RPMI8226 (cell line): ENCODE measurements around the gene RAB17.

Experiments
- DNase-seq: peaks from one replicate; pipeline ENCODE4 v3.0.0-alpha.2; 2015

Gene RAB17

DNA sequence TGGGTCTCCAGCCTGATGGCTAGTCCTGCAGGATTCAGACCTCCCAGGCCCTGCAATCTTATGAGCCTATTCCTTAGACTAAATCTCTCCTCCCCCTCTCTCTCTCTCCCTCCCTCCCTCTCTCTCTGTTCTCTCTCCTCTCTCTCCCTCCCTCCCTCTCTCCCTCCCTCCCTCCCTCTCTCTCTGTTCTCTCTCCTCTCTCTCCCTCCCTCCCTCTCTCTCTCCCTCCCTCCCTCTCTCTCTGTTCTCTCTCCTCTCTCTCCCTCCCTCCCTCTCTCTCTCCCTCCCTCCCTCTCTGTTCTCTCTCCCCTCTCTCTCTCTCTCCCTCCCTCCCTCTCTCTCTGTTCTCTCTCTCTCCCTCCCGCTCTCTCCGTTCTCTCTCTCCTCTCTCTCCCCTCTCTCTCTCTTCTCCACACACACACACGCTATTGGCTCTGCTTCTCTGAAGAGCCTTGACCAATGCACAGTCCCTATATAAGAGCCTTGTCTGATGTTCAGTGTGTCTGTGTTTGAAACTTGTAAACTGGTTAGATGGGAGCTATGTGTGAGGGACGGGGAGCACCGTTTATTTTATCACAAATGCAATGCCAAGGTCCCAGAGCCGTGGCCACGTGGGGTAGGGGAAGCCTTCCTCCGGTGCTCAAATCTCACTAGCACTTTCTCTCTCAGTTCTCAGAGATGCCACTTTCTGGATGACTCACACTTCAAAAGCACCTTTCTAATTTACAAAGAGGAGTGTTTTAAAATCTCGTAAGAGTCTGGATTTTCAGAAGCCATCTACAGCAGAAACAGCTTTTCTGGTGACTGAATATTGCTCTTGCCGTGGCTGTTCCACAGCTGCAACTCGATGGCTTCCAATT is 33.5 kb downstream of the RAB17 start:
- peak; percentile 74 for DNase-seq

DNA sequence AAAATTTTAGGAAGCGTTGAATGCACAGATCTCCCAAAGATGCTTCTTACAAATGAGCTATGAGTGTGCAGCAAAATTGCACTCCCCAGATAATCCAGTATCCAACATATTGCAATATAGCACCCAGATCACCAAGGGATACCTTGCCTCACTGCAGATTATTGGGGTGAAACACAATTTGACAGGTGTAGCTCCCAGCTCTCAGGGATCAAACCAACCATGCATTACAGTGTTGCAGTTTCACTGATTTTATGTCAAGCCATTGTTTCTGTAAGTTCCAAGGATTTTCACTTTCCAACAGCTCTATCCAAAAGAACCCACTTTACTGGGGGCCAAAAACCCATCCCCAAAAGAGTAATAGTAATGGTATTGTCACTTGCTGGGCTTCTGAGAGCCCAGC is 35.0 kb downstream of the RAB17 start:
- no peak for DNase-seq

DNA sequence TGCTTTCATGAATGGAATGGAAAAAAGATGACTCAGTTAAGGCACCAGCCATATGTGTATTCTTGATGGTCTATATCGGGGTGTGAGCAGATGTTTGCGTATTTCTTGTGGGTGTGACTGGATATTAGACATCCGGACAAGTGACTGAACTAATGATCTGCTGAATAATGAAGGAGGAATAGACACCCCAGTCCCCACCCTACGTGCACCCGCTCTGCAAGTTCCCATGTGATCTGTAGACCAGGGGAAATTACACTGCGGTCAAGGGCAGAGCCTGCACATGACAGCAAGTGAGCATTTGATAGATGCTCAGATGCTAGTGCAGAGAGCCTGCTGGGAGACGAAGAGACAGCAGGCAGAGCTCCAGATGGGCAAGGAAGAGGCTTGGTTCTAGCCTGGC is 36.6 kb downstream of the RAB17 start:
- DNase-seq: no peak

DNA sequence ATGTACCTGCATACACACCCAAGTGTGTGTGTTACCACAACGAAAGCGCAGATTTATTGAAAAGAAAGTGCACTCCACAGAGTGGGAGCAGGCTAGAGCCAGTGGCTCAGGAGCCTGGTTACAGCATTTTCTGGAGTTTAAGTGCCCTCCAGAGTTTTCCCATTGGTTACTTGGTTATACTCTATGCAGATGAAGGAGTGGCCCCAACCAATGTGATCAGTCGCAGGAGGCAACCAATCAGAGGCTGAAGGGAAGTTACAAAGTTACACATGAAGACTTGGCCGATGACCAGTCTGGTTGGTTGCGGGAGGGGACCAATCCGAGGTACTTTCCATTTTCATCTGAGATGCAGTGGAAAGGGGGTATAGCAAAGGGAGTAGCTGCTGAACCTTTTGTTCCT is 37.6 kb downstream of the RAB17 start:
- DNase-seq: no peak

DNA sequence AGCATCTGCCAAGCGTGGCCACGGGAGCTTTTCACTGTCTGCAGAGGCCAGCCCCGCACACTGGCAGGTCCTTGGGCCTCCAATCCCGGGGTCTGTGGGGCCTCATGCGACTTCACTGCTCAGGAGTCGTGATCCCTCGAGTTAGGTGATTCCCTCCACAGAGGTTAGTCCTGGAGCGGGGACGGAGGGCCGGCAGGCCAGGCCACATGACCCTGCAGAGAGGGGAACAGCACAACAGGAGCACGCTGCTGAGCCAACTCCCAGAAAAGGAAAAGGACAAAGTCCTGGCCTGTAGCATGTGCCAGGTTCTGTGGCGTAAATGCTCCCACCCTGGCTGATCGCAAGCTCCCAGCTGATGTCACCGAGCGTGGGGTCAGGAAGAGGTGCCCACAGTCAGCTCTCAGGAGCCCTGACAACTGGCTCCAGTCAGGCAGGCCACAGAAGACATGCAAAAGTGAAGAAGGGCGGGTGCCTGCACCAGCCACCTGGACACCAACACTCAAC is 39.4 kb downstream of the RAB17 start:
- DNase-seq: no peak

DNA sequence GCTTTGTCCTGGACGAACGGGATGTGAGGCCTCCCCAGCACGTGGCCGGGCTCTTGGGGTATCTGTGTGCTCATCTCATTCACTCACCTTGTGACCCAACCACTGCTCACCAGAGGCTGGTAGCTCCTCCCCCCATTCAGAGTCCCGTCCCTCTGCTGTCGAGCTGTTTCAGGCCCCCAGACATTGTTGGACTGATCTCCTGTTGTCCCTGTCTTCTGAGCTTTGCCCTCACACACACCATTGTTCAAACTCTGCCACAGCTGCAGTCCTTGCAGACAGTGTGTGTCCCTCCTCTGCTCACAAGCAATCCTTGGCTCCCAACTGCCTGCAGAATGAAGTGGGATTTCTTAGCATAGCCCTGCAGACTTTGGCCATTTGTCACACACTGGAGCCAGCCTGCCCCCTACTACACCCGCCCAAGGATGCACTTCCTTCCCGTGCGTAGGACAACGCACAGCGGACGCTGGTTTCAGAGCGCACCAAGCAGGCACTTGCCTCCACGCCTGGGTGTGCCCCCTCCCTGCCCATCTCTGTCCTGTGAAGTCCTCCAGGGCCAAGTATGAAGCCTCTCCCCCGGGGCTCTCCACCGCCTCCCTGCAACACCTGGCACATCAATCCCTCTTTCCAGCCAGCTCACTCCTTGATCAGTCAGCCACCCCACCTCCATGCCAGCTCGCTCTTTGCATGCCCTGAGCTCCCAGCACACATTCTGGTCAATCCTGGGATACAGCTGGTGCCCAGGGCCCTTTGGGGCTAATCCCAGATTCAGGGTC is 40.7 kb downstream of the RAB17 start:
- DNase-seq: no peak

DNA sequence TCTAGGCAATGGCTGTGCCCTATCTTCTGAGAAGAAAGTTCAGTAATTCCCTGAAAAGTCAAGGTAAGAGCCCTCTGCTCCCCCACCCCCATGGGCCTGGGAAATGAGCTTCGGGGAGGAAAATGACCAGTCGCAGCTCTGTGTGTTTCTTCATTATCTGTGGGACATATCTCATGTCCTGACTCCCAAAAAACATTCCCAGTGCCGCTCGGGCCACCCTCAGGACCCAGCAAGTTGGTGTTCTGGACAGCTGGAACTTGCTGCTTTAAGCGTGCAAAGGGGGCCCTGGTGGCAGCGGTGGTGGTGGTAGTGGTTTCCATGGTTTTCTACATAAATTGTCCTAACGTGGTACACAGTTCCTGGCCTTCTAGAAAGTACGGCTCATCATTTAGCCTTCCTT is 41.3 kb downstream of the RAB17 start:
- no peak for DNase-seq

DNA sequence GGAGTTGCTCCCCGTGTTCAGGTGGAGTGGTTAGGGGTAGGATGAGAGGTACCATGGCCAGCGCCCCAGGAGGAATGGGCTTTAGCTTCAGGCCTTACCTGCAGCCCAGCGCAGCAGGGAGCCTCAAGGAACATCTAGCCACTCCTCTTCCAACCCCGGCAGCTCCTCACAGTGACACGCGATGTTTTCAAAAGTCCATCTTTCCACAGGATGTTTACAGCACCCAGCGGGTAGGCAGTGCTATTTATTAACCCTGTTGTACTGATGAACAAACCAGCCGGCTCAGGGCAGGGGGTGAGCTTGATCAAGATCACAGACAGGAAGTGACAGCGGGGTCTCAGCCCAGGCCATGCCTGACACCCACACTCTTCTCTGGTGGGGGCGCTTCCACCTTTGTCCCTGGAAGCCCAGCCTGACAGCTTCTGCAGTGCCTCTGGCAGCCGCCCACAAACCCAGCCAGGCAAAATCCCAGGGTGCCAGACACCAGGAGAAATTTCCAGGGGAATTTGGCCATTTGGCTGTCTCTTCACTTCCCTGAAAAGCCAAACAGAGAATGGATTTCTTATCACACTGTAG is 42.6 kb downstream of the RAB17 start:
- no peak for DNase-seq

DNA sequence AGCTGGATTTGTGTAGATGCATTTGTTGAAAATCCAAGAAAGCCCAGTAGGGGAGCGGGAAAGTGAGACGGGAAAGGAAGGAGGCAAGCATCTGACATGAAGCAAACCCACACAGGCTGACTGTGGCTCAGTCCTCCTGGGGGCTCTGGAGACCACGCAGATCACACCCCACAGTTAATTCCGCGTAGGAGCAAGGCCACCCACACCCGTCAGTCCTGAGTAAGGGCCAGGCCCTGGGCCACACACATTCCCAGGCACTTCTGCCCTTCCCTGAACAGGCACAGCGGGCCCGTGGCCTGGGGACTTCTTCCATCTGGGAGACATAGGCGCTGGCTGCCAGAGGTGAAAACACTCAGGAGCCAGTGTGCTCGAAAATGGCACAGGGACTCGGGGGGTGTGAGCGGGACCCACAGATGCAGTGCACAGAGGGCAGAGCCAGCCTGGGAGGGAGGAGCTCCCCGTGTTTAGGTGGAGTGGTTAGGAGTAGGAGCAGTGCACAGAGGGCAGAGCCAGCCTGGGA is 43.6 kb downstream of the RAB17 start:
- no peak for DNase-seq

DNA sequence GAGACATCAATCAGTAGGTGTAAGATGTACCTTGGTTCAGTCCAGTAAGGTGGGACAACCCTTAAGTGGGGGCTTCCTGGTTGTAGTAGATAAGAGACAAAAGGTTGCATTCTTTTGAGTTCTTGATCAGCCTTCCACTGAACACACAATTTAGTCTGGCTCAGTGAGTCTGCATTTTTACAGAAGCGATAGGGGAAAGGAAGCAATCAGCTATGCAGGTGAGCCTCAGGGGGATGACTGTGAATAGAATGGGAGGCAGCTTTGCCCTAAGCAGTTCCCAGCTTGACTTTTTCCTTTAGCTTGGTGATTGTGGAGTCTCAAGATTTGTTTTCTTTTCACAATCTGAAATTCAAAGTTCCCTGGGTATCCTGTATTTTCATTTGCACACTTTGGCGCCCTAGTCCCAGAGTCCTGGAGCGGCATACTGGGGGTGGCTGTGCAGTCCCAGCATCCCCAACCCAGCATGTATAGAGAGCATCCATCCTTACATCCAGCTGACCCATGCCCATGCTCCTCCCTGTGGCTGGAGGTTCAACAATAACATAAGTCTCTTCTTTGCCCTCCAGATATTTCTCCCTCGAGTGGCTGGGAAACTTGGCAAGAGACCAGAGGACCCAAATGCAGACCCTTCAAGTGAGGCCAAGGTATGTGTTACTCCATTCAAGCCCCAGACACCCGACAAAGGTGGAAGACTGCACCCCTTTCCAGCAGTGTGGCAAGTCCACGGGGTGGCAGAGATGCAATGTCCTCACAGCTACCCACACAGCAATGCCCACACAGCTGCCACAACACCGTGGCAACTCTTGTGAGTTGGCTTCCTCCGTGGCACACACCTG is 44.3 kb downstream of the RAB17 start:
- no peak for DNase-seq

DNA sequence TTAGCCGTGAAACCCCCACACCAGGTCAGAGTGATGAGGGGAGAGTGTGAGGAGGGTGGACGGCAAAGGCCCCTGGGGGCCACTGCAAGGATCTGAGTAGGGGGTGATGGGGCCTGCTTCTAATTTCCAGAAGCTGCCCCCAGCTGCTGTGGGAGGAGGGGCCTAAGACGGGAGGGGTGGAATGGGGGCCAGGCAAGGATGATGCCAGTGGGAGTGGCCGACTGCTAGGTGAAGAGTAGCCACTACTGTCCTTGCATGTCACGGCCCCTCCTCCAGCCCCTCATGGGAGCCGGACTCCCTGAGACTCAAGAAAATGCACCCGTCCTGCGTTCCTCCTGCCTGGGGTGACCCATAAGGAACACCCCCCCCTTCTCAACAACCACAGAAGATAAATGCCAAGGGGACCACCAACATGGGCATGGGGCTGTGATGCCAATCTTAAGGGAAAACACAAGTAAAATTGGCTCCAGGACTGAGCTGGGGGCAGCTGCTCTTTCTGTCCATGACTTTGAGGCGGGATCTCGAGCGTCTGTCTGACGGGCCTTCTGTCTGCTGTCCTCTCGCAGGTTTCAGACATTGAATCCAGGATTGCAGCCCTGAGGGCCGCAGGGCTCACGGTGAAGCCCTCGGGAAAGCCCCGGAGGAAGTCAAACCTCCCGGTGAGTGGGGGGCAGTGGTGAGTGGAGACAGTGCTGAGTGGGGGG is 48.4 kb downstream of the RAB17 start:
- no peak for DNase-seq

DNA sequence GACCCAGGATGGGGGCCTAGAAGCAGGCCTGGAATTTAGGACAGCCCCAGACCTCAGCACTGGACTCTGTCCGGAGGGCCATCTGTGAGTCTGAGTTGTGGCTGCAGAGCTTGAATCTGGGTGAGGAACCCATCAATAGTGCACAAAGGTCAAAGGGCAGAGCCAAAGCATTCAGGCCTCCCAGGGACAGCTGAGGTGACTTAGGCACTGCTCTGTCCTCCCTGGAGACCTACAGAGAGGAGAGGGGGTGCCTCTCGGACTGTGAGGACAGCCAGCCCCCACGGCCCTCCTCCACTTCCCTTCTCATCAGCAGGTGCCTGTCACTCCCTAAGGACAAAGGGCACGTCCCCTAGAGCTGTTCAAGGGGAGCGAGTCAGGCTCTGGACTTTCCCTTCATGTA is 49.3 kb downstream of the RAB17 start:
- DNase-seq: no peak

DNA sequence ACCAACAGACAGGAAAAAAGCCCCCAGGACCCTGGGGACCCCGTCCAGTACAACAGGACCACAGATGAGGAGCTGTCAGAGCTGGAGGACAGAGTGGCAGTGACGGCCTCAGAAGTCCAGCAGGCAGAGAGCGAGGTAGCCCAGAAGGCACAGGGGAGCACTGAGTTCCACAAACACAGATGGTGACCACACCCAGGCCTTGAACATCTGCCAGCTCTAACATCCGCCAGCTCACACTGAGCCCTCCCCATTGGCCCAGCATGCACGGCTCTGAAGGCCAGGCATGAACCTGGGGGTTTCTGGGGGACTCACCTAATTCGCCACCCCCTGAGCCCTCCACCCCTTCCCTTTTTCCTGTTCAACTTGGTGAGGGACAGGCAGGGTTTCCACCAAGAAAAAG is 49.7 kb downstream of the RAB17 start:
- DNase-seq: peak; percentile 60

DNA sequence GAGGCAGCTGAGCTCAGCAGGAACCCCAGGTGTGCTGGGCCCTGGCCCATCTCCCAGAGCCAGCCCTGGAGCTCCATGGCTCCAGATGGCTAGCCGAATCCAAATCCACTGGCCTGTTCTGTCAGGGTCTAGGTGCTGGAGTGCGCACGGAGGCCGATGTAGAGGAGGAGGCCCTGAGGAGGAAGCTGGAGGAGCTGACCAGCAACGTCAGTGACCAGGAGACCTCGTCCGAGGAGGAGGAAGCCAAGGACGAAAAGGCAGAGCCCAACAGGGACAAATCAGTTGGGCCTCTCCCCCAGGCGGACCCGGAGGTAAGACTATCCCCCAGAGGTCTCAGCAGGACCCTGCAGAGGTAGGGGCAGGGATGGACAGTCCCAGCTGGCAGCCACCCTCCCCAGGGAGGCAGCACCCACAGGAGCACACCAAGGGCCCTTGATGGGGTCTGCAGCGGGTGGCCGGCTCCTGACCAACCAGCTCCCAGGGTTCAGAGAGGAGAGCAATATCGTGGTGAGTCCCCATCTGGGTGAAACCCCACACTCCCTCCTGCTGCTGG is 50.2 kb downstream of the RAB17 start:
- no peak for DNase-seq

DNA sequence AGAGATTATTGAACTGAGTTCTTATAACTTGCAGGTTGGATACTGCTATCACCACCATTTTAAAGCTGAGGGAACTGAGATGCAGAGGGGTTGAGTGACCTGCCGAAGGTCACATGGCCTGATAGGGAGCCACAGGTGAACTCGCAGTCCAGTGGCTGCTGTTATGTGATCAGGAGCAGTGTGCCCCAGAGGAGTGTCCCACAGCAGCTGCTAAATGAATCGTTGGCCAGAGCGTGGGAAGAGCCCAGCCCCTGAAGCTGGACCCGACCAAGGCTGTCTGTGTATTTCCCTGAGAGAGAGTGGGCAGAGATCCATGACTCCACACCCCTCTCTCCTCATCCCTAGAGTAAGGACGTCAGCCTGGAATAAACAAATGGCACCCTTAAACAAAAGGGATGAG is 50.9 kb downstream of the RAB17 start:
- no peak for DNase-seq

DNA sequence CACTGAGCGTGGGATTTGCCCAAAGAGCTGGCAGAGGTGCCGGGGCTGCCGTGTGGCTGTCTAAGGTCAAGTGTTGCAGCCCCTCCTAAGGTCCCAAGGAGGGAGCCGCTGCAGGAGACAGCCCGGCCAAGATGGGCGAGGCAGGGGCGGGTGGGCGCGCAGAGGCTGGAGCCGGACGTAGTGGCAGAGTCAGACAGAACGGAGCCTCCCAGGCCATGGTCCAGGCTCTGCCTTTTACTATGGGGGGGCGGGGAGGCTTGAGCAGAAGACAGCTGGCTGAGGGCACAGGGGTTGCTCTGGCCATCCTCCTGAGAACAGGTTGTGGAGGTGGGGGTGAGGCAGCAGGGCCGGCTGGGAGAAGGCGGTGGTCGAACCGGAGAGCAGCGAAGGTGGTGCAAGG is 51.6 kb downstream of the RAB17 start:
- DNase-seq: no peak

DNA sequence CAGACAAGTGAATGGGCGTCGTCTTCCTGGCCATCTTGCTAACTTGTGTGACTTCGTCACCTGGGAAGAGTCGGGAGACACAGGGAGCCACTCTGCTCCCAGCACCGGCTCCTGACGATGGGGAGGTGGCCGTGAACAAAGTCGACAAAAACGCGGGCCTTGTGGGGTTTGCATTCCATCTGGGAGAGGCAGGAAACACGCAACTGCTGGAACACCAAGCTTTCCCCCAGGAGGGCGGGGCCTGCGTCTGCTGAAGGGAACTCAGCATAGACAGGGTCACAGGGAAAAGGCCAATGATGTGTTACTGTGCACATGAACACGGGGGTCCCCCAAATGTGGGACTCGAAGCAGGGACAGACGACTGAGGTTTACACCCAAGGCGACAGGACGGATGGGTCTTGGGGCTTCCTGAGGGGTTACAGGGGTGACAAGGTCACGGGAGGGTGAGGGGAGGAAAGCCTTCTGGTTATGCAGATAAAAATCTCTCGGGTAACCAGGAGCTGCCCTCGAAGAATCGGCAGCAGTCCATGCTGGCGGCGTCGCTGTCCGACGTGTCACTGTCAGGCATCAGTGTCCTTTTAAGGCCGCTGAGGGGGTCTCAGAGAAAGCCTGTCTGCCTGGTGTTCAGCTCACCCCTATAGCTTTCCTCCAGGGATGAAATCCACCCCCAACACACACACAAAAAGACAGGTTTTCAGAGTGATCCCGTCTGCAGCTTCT is 52.4 kb downstream of the RAB17 start:
- DNase-seq: no peak

DNA sequence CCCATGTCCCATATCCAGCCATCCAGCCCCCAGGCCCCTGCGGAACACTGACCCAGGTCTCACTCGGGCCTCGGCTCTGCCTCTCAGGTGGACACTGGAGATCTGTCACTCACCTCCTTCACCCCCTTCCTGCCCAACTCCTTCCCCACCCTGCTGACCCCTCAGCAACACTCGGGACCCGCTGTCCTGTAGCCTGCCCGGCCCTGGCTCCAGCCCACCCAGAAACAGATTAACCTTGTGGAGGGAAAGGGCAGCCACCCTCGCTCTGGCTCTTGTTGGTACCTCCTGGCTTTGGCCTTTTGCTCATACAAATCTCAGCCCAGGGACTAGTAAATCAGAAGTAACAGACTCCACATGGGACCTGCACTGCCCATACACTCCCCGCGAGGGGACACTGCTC is 53.9 kb downstream of the RAB17 start:
- DNase-seq: no peak

DNA sequence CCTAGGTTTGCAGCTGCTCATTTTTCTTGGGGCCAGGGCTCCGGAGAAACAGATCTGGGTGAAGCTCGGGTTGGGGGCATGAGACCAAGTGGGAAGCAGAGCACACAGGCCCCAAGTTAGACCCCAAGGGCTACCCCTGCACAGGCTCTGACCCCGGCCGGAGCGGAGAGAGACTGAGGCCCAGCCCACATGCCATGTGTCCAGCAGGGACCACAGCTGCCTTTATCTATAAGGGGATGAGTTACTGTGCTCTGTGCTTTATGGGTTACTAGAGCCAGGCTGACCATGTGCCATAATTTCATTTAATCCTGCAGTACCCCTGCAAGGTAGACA is 54.5 kb downstream of the RAB17 start:
- no peak for DNase-seq

DNA sequence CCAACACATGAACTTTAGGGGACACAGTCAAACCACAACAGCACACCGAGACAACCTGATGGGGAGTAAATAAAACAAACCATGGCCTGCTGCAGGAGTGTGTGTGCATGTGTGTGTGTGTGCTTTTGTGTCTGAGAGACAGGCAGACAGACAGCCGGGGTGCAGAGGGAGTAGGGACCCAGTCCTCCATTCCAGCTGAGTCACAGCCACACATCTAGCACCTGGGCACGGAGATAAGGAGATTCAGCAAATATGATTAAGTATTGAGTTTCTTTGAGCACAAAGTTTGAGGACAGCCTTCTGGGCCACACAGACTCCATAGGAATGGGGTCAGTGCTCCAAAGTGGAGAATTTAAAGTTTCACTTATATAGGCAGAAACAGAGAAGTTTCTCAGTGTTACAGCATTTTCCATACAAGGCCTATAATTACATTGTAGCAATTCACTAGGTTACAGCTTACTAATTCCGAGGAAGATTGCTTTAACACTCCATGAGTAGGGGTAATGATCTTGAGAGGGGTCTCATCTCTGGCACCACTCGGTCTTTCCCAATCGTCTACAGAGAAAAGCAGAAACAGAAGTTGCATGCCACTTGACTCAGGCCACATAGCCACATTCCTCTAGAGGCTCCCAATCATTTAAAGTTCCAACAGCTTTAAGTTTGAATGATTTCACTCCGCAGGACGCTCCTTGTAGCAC is 55.0 kb downstream of the RAB17 start:
- DNase-seq: no peak

DNA sequence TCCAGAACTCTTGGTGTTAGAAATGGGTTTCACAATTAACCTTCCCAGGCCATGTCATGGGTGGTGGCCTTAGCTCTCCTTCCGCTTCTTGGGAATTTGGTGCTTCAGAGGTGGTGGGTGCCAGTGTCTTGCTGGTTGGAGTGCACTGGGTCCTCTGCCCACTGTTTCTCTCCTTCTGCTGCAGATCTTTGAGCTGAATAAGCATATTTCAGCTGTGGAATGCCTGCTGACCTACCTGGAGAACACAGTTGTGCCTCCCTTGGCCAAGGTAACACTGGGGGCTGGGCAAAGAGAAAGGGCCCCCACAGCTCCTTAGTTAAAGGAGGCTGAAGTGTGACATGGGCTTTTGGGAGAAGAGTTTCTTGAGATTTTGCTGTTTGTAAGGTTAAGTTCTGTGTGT is 56.2 kb downstream of the RAB17 start:
- no peak for DNase-seq
